ENCODE results near the gene PTGDR. TPM values are rescaled to one million over a fixed set of nuclear protein-coding genes. Genes with fewer than 3 reads are reported as not detected.
A peak's percentile ranks its signal among the peaks of the same experiment; 100 is the strongest.

PTGDR gene
- polyA plus RNA-seq, 3 donors, result 0.33 to 0.89 (median 0.67) TPM

GRCh38 chr14:52303236-52303635 is 35.7 kb downstream of the PTGDR start:
- DNase-seq (ENCODE audit: extremely low read depth in 1 of 11, low read depth in 9 of 11, low spot score in 4 of 11), result no peak

GRCh38 chr14:52304248-52304904 is 36.9 kb downstream of the PTGDR start:
- no peak for DNase-seq (ENCODE audit: extremely low read depth in 1 of 11, low read depth in 9 of 11, low spot score in 4 of 11)

GRCh38 chr14:52305014-52305413 is 37.5 kb downstream of the PTGDR start:
- no peak for DNase-seq (ENCODE audit: extremely low read depth in 1 of 11, low read depth in 9 of 11, low spot score in 4 of 11)

GRCh38 chr14:52307376-52307775 is 39.9 kb downstream of the PTGDR start:
- DNase-seq (ENCODE audit: extremely low read depth in 1 of 11, low read depth in 9 of 11, low spot score in 4 of 11), result no peak

GRCh38 chr14:52307905-52308304 is 40.4 kb downstream of the PTGDR start:
- DNase-seq (ENCODE audit: extremely low read depth in 1 of 11, low read depth in 9 of 11, low spot score in 4 of 11), result no peak

GRCh38 chr14:52310541-52310940 is 43.0 kb downstream of the PTGDR start:
- DNase-seq (ENCODE audit: extremely low read depth in 1 of 11, low read depth in 9 of 11, low spot score in 4 of 11), result no peak

GRCh38 chr14:52312931-52313355 is 45.4 kb downstream of the PTGDR start:
- peak in 2 of 11 donors; percentile 32 to 35 for DNase-seq (ENCODE audit: extremely low read depth in 1 of 11, low read depth in 9 of 11, low spot score in 4 of 11)

GRCh38 chr14:52313462-52313861 is 46.0 kb downstream of the PTGDR start:
- peak in 1 of 11 donors; percentile 25 for DNase-seq (ENCODE audit: extremely low read depth in 1 of 11, low read depth in 9 of 11, low spot score in 4 of 11)

- DNase-seq (ENCODE audit: extremely low read depth in 1 of 11, low read depth in 9 of 11, low spot score in 4 of 11), result peak in 9 of 11 donors; percentile 67 to 90 (median 80)
These were observed 46.6 kb downstream of the PTGDR start, which contains the start of gene PTGER2 for GRCh38 chr14:52313903-52314594. TSS of gene PTGER2 (plus strand) at chr14:52314312. CDS start at chr14:52314549, 237 bp downstream.

- peak in 1 of 11 donors; percentile 24 for DNase-seq (ENCODE audit: extremely low read depth in 1 of 11, low read depth in 9 of 11, low spot score in 4 of 11)
These were observed 47.3 kb downstream of the PTGDR start for GRCh38 chr14:52314595-52315354.

GRCh38 chr14:52315355-52315718 is 47.8 kb downstream of the PTGDR start:
- DNase-seq (ENCODE audit: extremely low read depth in 1 of 11, low read depth in 9 of 11, low spot score in 4 of 11), result no peak

- DNase-seq (ENCODE audit: extremely low read depth in 1 of 11, low read depth in 9 of 11, low spot score in 4 of 11), result no peak
These were observed 50.6 kb downstream of the PTGDR start for GRCh38 chr14:52318062-52318461.

- no peak for DNase-seq (ENCODE audit: extremely low read depth in 1 of 11, low read depth in 9 of 11, low spot score in 4 of 11)
These were observed 51.5 kb downstream of the PTGDR start for GRCh38 chr14:52318826-52319645.

- no peak for DNase-seq (ENCODE audit: extremely low read depth in 1 of 11, low read depth in 9 of 11, low spot score in 4 of 11)
These were observed 52.4 kb downstream of the PTGDR start for GRCh38 chr14:52319919-52320318.

- DNase-seq (ENCODE audit: extremely low read depth in 1 of 11, low read depth in 9 of 11, low spot score in 4 of 11), result no peak
These were observed 57.6 kb downstream of the PTGDR start for GRCh38 chr14:52325126-52325525.

- no peak for DNase-seq (ENCODE audit: extremely low read depth in 1 of 11, low read depth in 9 of 11, low spot score in 4 of 11)
These were observed 58.1 kb downstream of the PTGDR start for GRCh38 chr14:52325630-52326029.
